ENCODE results near the gene ANKRD13A.

Gene ANKRD13A

GRCh38 chr12:109998904-109999648 is at the start of gene ANKRD13A:
ANKRD13A (plus strand) TSS chr12:109999430; CDS start chr12:109999689, 259 bp downstream.
- POLR2A ChIA-PET = interaction anchor here (0.6 to 1.7 kb wide), 9 partner anchors 12 to 282 kb away, joined by 3 to 5 read pairs (median 3); no protein-coding TSS in a partner anchor
- peak within 1 kb of the TSS; percentile 87 for H3K4me3 ChIP-seq (ENCODE audit: low read depth, low read length)
- no peak for TF ChIP-seq CTCF (IDR thresholded peaks at IDR 0.05; ENCODE audit: insufficient read depth, low read length, missing control alignments)
- CTCF ChIA-PET = interaction anchor here (0.8 kb wide), 1 partner anchor 52 kb away, joined by 3 read pairs; no protein-coding TSS in a partner anchor
- peak; percentile 73 for DNase-seq (ENCODE audit: low read depth, low spot score)

DNA sequence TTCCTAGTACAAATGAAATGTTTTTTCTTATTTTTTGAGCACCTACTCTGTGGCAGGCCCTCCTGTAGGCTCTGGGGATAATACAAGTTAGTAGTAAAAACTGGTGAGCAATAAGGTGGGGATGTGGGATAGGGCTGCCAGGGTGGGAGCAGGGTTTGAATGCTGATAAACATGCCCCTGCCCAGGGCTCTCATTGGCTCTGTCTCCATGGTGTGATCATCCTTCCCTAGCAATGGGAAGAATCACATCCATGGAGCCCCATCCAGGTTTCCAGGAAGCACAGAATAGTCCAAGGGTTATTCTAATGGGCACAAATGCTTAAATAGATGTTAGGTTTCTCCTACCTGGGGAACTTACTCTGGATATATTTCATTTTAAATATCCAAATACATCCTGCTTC is 48.6 kb upstream of the ANKRD13A start:
- POLR2A ChIA-PET = interaction anchor here (0.8 to 1.7 kb wide), 2 partner anchors 48 to 50 kb away, joined by 3 to 5 read pairs; partner anchors contain the start of gene ANKRD13A
- DNase-seq (ENCODE audit: low read depth, low spot score) = no peak
- no peak for TF ChIP-seq CTCF (IDR thresholded peaks at IDR 0.05; ENCODE audit: insufficient read depth, low read length, missing control alignments)
- no peak overlapping the region for H3K4me3 ChIP-seq (ENCODE audit: low read depth, low read length)
- CTCF ChIA-PET = interaction anchor here (1.2 to 1.8 kb wide), 2 partner anchors 19 to 97 kb away, joined by 3 to 9 read pairs; no protein-coding TSS in a partner anchor

DNA sequence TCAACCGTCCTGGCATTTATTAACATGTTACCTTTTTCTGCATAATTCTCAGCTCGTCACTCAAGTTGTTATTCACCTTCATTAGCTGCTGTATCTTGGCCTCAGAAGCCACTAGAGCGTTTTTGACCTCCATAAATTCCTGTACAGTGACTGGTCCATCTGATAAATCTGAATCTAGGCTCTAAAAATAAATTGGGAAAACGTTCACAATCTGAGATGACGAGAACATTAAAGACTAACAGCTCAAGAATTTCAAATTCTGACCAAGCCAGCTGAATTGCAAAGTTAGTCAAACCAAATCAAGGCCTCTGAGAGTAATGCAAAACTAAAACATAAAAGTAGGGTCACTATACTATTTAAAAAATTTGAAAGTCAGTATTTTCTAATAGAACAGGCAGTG is 48.1 kb upstream of the ANKRD13A start:
- DNase-seq (ENCODE audit: low read depth, low spot score) = peak; percentile 77
- no peak for TF ChIP-seq CTCF (IDR thresholded peaks at IDR 0.05; ENCODE audit: insufficient read depth, low read length, missing control alignments)
- no peak overlapping the region for H3K4me3 ChIP-seq (ENCODE audit: low read depth, low read length)
- ChIA-PET POLR2A (interaction anchor here (0.6 to 1.7 kb wide), 3 partner anchors 48 to 63 kb away, joined by 3 to 5 read pairs (median 3); partner anchors contain the start of gene ANKRD13A), CTCF (interaction anchor here (1.2 to 1.8 kb wide), 2 partner anchors 20 to 98 kb away, joined by 3 to 9 read pairs; no protein-coding TSS in a partner anchor)

- TF ChIP-seq CTCF (IDR thresholded peaks at IDR 0.05; ENCODE audit: insufficient read depth, low read length, missing control alignments) = peak; percentile 8
- CTCF ChIA-PET = interaction anchor here (0.6 to 1.8 kb wide), 4 partner anchors 20 to 106 kb away, joined by 3 to 9 read pairs (median 4); no protein-coding TSS in a partner anchor
- peak; percentile 33 for DNase-seq (ENCODE audit: low read depth, low spot score)
Measured at GRCh38 chr12:109951751-109952150, 47.5 kb upstream of the ANKRD13A start.

DNA sequence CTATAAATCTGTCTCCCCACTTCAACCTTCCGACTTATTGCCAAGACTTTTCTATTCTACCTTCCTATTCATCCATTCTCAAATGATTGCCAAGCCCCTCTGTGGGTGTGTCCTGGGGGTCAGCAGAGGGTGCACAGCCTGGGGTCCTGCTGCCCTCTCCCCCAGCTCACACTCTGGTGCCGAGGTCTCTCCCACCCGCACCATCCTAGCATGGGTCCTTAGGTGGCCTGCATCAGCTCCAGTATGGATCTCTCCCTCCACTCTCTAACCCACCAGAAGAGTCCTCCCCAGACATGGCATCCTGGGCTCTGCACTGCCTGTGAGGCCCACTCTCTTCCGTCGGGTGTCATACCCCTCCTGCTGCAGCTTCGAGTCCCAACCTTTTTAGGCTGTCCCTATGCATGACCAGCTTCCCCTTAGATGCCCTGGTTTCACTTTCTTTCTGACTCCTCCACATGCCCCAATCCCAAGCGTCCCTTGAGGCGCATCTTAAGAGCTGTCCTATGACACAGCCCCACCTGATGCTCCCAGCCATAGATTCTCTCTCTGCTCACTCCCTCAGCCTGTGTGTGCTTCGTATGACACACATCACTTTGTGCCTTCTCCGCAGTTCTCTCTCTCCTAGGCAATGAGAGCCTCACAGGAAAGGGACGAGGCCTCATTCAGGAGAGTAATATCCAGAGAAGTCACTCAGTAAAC is 46.9 kb upstream of the ANKRD13A start:
- no peak overlapping the region for H3K4me3 ChIP-seq (ENCODE audit: low read depth, low read length)
- ChIA-PET POLR2A (interaction anchor here (1.7 kb wide), 1 partner anchor 47 kb away, joined by 5 read pairs; the partner anchor contains the start of gene ANKRD13A), CTCF (interaction anchor here (0.6 to 1.8 kb wide), 5 partner anchors 9 to 107 kb away, joined by 3 to 9 read pairs (median 5); no protein-coding TSS in a partner anchor)
- DNase-seq (ENCODE audit: low read depth, low spot score) = no peak
- no peak for TF ChIP-seq CTCF (IDR thresholded peaks at IDR 0.05; ENCODE audit: insufficient read depth, low read length, missing control alignments)

More at GRCh38 chr12:109951751-109952150, 47.5 kb upstream of the ANKRD13A start:
- peak overlapping the region; percentile 16; the same call in 1 of the 2 replicates for H3K4me3 ChIP-seq (ENCODE audit: low read depth, low read length)
- POLR2A ChIA-PET = interaction anchor here (0.6 to 1.7 kb wide), 2 partner anchors 47 to 63 kb away, joined by 3 to 5 read pairs; partner anchors contain the start of gene ANKRD13A
